HL-60/S4 treated with phorbol 12-myristate 13-acetate at 8.2 ng/mL for 4 days and 3 days (cell line): Measurements from ENCODE around the gene TXNDC2.

Experiments used
- in situ Hi-C: fragments of 300-500 bp; cut with MboI; formaldehyde crosslinking; loops from 2 replicates; pipeline ENCODE4 v1.15.0; 2022; ENCODE audit warnings: low sequenced_read_pairs

TXNDC2 gene

GRCh38 chr18:9859232-9859631 lies 26.5 kb upstream of the TXNDC2 start:
- in situ Hi-C loops, result no loop called here

- in situ Hi-C loops, result no loop called here
Observed at GRCh38 chr18:9860682-9861081, 25.1 kb upstream of the TXNDC2 start.

- in situ Hi-C loops, result no loop called here
Observed at GRCh38 chr18:9861157-9861556, 24.6 kb upstream of the TXNDC2 start.

- in situ Hi-C loops, result no loop called here
Observed at GRCh38 chr18:9861933-9862332, 23.8 kb upstream of the TXNDC2 start.

GRCh38 chr18:9862686-9863085 lies 23.1 kb upstream of the TXNDC2 start:
- in situ Hi-C loops, result no loop called here

GRCh38 chr18:9863282-9863681 lies 22.5 kb upstream of the TXNDC2 start:
- in situ Hi-C loops, result no loop called here

GRCh38 chr18:9865764-9866490 lies 19.8 kb upstream of the TXNDC2 start:
- in situ Hi-C loops, result no loop called here

- in situ Hi-C loops, result no loop called here
Observed at GRCh38 chr18:9866627-9867026, 19.1 kb upstream of the TXNDC2 start.

- in situ Hi-C loops, result no loop called here
Observed at GRCh38 chr18:9867071-9867594, 18.6 kb upstream of the TXNDC2 start.

- in situ Hi-C loops, result no loop called here
Observed at GRCh38 chr18:9868857-9869714, 16.7 kb upstream of the TXNDC2 start.

GRCh38 chr18:9869715-9870430 lies 15.9 kb upstream of the TXNDC2 start:
- in situ Hi-C loops, result no loop called here

GRCh38 chr18:9870431-9871008 lies 15.3 kb upstream of the TXNDC2 start:
- in situ Hi-C loops, result no loop called here

GRCh38 chr18:9871244-9871746 lies 14.5 kb upstream of the TXNDC2 start:
- in situ Hi-C loops, result no loop called here

GRCh38 chr18:9872823-9873222 lies 12.9 kb upstream of the TXNDC2 start:
- in situ Hi-C loops, result no loop called here

- in situ Hi-C loops, result no loop called here
Observed at GRCh38 chr18:9874728-9875127, 11.0 kb upstream of the TXNDC2 start.

GRCh38 chr18:9876212-9876866 lies 9.4 kb upstream of the TXNDC2 start:
- in situ Hi-C loops, result no loop called here

GRCh38 chr18:9876867-9877654 lies 8.7 kb upstream of the TXNDC2 start:
- in situ Hi-C loops, result no loop called here

- in situ Hi-C loops, result no loop called here
Observed at GRCh38 chr18:9877655-9878014, 8.1 kb upstream of the TXNDC2 start.

- in situ Hi-C loops, result no loop called here
Observed at GRCh38 chr18:9878095-9878494, 7.7 kb upstream of the TXNDC2 start.
